RPMI8226 (cell line): ENCODE measurements around the gene RHOXF1.
A peak's percentile ranks its signal among the peaks of the same experiment; 100 is the strongest.
"Not testable (repeated sequence)": the region's sequence is repeated elsewhere in the genome, so short reads cannot be mapped to it uniquely, and the experiment has no call there.

ENCODE experiments used
- DNase-seq: peaks from one replicate; pipeline ENCODE4 v3.0.0-alpha.2; 2015

Gene RHOXF1

GRCh38 chrX:120115438-120115963, at the start of gene RHOXF1:
RHOXF1 (minus strand) TSS chrX:120115913; CDS start chrX:120115862, 51 bp downstream.
- no peak for DNase-seq

DNA sequence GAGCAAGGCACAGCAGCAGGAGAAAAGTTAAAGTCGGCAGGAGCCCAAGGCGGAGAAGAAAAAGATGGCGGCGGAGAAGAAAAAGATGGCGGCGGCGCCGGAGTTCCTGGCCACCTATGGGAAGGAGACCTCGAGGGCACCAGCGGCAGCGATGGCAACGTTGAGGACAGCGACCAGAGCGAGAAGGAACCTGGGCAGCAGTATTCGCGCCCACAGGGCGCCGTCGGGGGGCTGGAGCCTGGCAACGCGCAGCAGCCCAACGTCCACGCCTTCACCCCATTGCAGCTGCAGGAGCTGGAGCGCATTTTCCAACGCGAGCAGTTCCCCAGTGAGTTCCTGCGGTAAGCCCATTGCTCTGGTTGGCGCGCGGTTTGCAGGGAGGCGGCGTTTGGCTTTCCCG, 43.4 kb upstream of the RHOXF1 start:
- not testable (repeated sequence) for DNase-seq

GRCh38 chrX:120158313-120158712, 42.6 kb upstream of the RHOXF1 start, which contains the start of gene RHOXF2:
RHOXF2 (plus strand) TSS chrX:120158613; CDS start chrX:120158751, 138 bp downstream.
- not testable (repeated sequence) for DNase-seq

DNA sequence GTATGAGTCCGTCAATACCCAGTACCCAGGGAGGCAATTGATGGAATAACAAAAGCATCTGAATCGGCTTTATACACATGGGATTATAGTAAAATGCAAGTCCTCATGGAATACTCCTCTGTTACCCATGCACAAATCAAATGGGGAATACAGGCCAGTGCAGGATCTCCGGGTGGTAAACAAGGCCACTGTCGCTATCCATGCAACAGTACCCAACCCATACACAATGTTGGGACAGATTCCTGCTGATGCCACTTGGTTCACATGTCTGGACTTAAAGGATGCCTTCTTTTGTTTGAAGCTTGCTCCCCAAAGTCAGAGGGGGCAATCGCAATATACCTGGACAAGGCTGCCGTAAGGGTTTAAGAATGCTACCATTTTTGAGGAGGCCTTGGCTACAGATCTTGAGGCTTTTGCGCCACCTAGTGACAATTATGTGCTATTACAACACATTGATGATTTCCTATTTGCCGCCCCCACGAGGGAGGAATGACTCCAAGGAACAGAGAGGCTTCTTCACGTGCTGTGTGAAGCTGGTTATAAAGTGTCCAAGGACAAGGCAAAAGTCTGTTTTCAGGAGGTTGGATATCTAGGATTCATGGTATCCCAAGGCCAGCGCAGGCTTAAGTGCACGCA, 34.5 kb upstream of the RHOXF1 start:
- not testable (repeated sequence) for DNase-seq

DNA sequence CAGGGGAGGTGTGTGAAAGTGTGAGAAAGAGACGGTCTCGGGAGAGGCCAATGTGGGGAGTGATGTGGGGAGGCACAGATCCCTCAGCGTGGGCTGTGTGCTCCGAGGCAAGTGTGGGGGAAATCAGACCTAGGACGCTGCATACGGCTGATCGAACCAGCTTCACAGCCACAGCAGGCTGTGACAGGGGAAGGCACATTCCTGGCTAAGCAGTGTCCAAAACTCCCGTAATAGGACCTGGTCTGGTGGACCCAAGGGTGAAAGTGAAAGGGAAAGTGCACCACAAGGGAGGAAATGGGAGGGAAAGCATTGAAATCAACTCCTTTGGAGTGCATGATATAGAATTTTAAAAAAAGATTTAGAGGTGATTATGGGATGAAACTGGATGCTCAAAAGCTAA, 31.8 kb upstream of the RHOXF1 start:
- no peak for DNase-seq

- not testable (repeated sequence) for DNase-seq
Observed at GRCh38 chrX:120146323-120146722, 30.6 kb upstream of the RHOXF1 start.

DNA sequence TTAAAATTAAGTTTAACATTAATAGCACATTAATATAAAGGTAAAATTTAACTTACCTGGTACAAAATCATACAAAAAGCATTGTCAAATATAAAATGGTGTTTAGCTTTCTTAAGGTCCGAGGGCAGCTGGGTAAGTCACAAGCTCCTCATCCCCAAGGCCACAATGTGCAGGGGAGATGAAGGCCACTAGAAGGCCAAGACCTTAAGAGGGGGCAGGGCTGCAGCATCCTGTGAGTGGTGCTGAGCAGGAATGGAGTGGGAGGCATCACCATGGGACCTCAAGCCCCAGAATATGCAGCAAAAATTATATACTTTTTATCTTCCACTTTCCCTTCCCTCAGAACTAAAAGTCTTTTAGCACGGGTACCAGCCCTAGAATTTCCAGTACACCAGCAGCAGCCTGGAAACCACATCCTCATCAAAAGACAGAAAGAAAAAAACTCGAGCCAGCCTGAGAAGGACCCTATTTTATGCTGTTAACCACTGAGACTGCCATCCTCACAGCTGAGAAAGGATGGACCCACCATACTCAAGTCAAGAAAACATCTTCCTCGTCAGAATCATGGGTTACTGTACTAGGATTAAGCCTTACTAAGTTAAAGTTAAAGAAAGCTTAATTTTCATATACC, 29.7 kb upstream of the RHOXF1 start:
- DNase-seq, result no peak

DNA sequence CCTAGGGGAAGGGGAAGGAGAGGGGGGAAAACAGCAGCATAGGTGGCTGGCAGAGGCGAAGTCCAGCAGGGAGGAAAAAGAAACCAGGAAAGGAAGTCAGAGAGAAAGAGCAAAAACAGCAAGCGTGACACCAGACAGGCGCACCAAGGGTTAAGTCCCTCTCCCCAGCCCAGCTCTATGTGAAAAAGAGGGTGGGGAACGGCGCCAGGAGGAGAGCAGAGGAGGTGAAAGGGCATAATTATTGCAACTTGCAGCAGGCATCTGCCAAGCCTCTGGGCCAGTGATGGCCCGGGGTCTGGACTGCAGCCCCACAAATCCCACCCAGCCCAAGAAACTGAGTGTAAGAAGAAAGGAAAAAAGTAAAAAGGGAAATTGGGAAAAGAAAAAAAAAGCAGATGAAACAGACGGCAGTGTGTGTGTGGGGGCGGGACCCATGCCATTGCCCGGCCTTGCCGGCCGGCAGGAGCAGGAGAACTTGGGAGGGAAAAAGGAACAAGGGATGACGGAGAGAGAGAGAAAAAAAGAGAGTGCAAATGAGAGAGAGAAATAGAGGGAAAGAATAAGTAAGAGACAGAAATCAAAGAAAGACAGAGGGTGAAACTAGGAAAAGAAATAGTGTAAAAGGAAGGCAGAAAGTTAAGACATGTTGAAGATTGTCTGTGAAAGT, 28.6 kb upstream of the RHOXF1 start:
- no peak for DNase-seq

- DNase-seq, result no peak
Observed at GRCh38 chrX:120140293-120140981, 24.7 kb upstream of the RHOXF1 start.

- DNase-seq, result no peak
Observed at GRCh38 chrX:120137439-120137838, 21.7 kb upstream of the RHOXF1 start.

- DNase-seq, result no peak
Observed at GRCh38 chrX:120136840-120137239, 21.1 kb upstream of the RHOXF1 start.

DNA sequence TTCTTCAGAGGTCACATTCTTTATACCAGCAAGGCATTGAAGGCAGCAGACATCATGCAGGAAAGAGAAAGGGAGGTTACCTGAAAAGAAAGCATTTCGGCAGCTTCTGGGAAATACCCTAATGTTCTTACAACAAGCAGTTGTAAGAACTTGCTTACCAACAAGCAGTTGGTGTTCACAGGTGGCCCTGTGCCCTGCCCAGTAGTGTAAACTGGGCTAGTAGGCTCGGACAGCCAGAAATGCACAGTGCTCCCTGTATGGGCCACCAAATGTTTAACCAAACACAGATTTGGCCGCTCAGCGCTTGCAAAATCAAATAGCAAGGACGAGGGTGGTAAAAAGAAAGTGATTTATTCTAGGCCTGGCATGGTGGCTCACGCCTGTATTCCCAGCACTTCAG, 20.4 kb upstream of the RHOXF1 start:
- no peak for DNase-seq

DNA sequence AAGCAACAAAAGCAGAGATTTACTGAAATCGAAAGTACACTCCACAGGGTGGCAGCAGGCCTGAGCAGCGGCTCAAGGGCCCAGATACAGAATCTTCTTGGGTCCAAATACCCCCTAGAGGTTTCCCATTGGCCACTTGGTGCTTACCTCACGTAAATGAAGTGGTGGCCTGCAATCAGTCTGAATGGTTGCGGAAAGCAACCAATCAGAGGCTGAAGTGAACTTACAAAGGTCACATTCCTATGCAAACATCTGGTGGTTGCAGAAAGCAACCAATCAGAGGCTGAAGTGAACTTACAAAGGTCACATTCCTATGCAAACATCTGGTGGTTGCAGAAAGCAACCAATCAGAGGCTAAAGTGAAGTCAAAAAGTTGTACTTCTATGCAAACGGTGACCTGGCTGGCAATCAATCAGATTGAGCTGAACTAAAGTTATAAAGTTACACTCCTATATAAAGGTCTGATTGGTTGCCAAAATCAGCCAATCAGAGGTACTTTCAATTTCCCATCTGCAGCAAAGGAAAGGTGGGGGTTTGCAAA, 12.7 kb upstream of the RHOXF1 start:
- DNase-seq, result not testable (repeated sequence)

DNA sequence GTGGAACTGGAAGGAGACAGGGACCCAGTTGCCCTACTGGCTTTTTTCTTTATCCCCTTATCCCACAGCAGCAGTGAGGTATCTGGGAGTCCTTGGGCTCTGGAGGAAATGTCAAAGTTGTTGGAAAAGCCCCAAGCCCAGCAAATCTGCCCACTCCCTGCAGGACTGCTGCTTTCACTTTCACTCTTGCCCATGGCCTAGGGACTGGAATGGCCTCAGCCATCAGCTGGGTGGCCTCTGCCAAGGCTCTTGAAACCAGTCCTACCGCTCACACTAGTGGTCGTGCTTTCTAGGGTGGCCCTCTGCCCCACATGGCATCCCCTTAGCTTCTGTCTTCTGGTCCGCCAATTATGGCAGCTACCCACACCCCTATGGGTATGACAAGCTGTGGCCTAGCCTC, 9.7 kb upstream of the RHOXF1 start:
- DNase-seq, result peak; percentile 32

DNA sequence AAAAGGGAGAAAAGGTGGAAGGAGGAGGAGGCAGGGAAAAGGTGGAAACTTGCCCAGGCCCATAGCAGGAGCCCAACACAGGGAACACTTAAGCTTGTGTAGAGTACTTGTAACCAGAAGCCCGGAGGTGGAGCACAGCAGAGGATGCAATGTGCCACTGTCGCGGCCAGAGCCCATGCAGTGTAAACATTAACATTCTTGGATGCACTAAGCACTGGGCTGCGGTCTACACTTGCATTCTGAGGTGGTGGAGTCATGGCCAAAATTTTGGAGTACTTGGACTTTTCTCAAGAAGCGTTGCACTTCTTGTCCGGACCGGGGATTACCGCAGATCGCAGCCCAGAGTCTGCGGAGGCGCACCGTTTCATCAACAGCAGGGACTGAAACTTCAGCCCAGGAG, 4.5 kb upstream of the RHOXF1 start:
- DNase-seq, result no peak

DNA sequence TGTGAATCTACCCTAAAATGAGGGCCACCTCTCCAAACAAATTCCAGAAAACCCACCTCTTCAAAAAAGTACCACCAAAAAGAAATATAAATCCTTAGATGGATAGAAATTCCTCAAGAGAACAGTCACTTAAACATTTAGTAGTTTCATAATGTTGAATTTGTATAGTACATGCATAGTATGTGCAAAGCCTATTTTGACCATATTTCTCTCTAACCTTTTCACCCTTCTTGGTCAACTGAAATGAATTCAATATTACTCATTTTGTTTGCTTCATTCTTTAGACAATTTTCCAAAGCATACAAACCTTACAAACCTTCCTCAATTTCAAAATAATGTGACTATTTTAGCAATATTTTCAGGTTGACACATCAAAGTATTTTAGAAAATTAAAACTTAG, 4.1 kb downstream of the RHOXF1 start:
- DNase-seq, result no peak

DNA sequence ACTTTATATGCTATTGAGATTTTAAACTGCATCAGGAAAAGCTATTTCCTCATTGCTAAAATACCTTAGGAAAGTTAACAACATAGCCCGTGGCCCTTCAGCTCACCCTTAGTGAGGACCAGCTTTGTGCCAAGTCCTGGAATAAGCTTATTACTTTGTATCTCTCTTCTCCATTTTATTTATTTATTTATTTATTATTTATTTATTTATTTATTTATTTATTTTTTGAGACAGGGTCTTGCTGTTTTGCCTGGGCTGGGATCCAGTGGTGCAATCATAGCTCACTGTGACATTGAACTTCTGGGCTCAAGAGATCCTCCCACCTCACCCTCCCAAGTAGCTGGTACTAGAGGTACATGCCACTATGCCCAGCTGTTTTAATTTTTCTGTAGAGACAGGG, 6.3 kb downstream of the RHOXF1 start:
- DNase-seq, result no peak

- DNase-seq, result not testable (repeated sequence)
Observed at GRCh38 chrX:120104707-120105106, 11.0 kb downstream of the RHOXF1 start.

DNA sequence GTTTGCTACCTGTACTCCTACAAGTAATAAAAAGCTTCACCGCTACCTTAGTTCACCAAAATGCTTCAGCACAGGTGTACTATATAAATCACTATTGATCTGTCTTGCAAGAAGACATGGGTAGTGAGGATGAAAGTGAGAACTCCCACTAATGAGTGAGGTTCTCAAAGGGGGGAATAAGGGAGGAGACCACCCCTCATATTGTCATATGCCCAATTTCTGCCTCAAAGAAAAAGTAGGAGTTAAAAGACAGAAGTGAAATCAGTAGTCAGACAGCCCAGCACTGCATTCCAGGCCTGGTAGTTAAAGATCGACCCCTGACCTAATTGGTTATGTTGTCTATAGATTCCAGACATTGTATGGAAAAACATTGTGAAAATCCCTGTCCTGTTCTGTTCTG, 14.7 kb downstream of the RHOXF1 start:
- not testable (repeated sequence) for DNase-seq

GRCh38 chrX:120090208-120090607, 25.5 kb downstream of the RHOXF1 start:
- DNase-seq, result no peak

DNA sequence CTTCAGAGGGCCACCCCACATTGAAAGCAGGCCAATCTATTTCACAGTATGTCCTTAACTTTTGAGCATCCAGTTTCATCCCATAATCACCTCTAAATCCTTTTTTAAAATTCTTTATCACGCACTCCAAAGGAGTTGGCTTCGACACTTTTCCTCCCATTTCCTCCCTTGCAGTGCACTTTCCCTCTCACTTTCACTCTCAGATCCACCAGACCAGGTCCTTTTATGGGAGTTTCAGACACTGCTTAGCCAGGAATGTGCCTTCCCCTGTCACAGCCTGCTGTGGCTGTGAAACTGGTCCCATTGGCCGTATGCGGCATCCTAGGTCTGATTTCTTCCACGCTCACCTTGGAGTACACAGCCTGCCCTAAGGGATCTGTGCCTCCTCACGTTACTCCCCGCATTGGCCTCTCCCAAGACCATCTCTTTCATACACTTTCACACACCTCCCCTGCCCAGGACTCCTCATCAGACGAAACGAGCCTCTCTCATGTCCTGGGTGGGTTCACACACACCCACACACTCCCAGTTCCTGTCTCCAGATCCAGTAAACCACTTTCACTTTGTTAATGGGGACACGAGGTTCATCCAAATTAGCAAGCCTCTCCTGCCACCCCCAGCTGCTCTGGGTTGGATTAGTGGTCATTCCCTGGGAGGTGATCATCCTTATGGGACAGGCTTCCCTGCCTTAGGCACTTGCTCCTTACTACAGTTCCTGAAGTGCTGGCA, 28.3 kb downstream of the RHOXF1 start:
- no peak for DNase-seq

DNA sequence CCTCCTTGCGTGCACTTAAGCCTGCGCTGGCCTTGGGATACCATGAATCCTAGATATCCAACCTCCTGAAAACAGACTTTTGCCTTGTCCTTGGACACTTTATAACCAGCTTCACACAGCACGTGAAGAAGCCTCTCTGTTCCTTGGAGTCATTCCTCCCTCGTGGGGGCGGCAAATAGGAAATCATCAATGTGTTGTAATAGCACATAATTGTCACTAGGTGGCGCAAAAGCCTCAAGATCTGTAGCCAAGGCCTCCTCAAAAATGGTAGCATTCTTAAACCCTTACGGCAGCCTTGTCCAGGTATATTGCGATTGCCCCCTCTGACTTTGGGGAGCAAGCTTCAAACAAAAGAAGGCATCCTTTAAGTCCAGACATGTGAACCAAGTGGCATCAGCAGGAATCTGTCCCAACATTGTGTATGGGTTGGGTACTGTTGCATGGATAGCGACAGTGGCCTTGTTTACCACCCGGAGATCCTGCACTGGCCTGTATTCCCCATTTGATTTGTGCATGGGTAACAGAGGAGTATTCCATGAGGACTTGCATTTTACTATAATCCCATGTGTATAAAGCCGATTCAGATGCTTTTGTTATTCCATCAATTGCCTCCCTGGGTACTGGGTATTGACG, 30.0 kb downstream of the RHOXF1 start:
- not testable (repeated sequence) for DNase-seq
